Subcutaneous abdominal adipose tissue (tissue), 5 donors: ENCODE results near the gene GINS2.

ENCODE experiments used
- H3K27ac ChIP-seq: one replicate; pipeline ENCODE4 v1.7.0; 2013; ENCODE audit warnings: low read depth, mild to moderate bottlenecking, inconsistent platforms, low read length, moderate library complexity
- H3K27me3 ChIP-seq, 5 donors: one replicate each; pipeline ENCODE4 v1.7.0; 2013; ENCODE audit warnings: low read length in 5 of 5, inconsistent platforms in 1 of 5; ENCODE audit not compliant: control insufficient read depth in 5 of 5, insufficient read depth in 4 of 5
- H3K36me3 ChIP-seq, 5 donors: one replicate each; pipeline ENCODE4 v1.7.0; 2013; ENCODE audit warnings: low read length in 5 of 5; ENCODE audit not compliant: control insufficient read depth in 5 of 5, insufficient read depth in 5 of 5
- H3K4me1 ChIP-seq, 5 donors: one replicate each; pipeline ENCODE4 v1.7.0; 2013; ENCODE audit warnings: low read length in 5 of 5, mild to moderate bottlenecking in 3 of 5, moderate library complexity in 1 of 5; ENCODE audit not compliant: control insufficient read depth in 5 of 5, insufficient read depth in 5 of 5
- H3K4me3 ChIP-seq, 5 donors: one replicate each; pipeline ENCODE4 v1.7.0; 2013; ENCODE audit warnings: low read length in 5 of 5, low read depth in 1 of 5
- H3K9ac ChIP-seq, 5 donors: one replicate each; pipeline ENCODE4 v1.7.0; 2013; ENCODE audit warnings: low read length in 5 of 5, mild to moderate bottlenecking in 4 of 5, moderate library complexity in 3 of 5
- H3K9me3 ChIP-seq, 5 donors: one replicate each; pipeline ENCODE4 v1.7.0; 2013; ENCODE audit warnings: low read length in 5 of 5; ENCODE audit not compliant: control insufficient read depth in 5 of 5
- donor health status: healthy.
- donor health status: healthy.
- donor health status: healthy.
- donor health status: healthy.
- donor health status: healthy.

GINS2 gene

DNA sequence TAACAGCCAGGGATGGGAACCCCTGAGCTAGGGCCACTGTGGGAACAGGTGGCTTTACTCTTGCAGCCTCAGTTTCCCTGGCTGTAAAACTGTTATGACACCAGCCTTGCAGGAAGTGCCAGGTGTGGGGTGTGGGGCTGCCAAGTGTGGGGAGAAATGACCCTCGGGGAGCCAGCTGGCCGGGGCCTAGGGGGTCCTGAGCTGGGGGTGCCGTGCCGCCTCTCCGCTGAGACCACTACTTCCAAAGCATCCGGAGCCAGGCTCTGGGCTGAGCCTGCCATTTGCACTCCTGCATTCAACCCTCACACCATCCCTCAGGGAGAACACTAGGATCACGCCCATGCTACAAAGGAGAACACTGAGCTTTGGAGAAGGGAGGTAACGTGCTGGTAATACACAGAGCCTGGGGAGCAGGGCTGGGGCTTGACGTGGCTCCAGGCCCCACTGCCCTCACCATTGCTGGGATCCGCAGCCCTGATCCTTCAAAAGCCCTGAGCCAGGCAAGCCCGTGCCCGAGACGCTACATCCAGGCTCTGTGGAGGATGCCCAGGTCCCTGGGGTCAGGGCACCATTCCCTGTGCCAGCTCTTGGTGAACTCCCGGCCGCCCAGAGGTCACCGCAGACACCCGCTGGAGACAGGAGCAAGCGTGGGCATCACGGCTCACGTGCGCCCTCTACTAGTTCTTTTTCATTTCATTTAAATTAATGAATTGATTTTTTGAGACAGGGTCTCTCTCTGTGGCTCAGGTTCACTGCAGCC lies 28.8 kb upstream of the GINS2 start:
- Histone ChIP-seq H3K9ac (no peak overlapping the region), H3K4me3 (no peak overlapping the region), H3K36me3 (no peaks in the 10 kb centered on the region), H3K27ac (no peak overlapping the region), H3K27me3 (peaks cover 0 to 10% (median 3%) of the 10 kb centered on the region in 5 donors), H3K4me1 (peaks cover 0 to 29% (median 23%) of the 10 kb centered on the region in 5 donors), H3K9me3 (peaks cover 0 to 3% (median under 1%) of the 10 kb centered on the region in 5 donors)

DNA sequence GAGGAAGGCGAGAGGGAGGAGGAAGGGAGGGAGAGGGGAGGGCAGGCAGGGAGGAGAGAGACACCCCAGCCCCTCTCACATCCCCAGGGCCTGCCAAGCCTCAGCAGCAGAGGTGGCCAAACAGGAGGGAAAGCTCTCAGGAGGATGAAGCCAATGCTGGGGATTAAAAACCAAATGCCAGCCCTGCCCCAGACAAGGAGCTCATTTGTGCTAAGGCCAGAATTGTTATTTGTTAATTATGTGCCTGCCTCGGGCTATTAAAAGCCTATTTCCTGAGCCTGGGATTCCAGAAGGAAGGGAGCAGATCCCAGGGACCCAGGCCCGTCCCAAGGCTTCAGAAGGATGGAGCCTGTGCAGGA lies 27.9 kb upstream of the GINS2 start:
- no peak overlapping the region for H3K4me3 ChIP-seq
- H3K27me3 ChIP-seq, result peaks cover 0 to 10% (median 3%) of the 10 kb centered on the region in 5 donors
- peaks cover 0 to 3% (median 0%) of the 10 kb centered on the region in 5 donors for H3K36me3 ChIP-seq
- peaks cover 2 to 12% (median 9%) of the 10 kb centered on the region in 5 donors for H3K9me3 ChIP-seq
- H3K4me1 ChIP-seq, result peaks cover 0 to 29% (median 23%) of the 10 kb centered on the region in 5 donors
- H3K9ac ChIP-seq, result no peak overlapping the region
- no peak overlapping the region for H3K27ac ChIP-seq

GRCh38 chr16:85716022-85716679 lies 27.4 kb upstream of the GINS2 start:
- Histone ChIP-seq H3K9me3 (peaks cover 2 to 12% (median 10%) of the 10 kb centered on the region in 5 donors), H3K4me3 (no peak overlapping the region), H3K27me3 (peaks cover 0 to 10% (median 3%) of the 10 kb centered on the region in 5 donors), H3K4me1 (peaks cover 0 to 29% (median 23%) of the 10 kb centered on the region in 5 donors), H3K9ac (peak overlapping the region in 2 of 5 donors; percentile 19 to 30), H3K36me3 (peaks cover 0 to 4% (median 0%) of the 10 kb centered on the region in 5 donors), H3K27ac (no peak overlapping the region)

DNA sequence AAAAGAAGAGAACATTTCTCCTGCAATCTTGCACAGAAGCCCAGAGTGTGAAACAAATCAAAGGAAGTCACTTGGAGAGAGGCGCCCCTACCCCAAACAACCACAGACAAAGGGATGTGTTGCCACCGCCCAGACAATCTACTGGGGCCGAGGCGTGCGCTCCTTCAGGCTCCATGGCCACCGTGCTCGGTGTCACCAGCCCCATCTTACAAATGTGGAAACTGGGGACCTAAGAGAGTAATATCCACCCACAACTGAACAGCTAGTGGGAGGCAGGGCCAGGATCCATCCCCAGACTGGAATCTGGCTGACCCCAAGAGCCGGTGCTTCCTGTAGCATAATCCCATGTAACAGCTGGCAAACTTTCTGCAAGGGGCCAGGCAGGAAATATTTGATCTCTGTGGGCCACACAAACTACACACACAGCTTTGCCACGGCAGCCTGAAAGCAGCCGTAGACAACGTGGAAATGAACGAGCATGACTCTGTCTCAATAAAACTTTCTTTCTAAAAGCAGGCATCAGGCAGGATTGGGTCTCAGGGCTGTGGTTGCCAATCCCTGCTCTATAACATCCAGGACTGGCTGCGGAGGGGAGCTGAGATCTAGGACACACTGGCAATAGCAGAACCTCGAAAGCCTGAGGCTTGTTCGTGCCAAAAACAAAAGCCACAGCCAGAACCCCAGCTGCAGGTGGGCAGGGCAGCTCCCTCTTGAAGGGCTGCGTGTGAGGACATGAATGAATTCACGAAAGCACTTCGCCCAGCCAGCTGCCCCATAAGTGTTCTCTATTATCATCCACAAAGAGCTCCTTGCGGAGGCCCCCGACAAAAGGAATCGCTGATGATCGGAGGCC lies 26.6 kb upstream of the GINS2 start:
- H3K9ac ChIP-seq, result peak overlapping the region in 1 of 5 donors; percentile 30
- no peak overlapping the region for H3K4me3 ChIP-seq
- peaks cover 2 to 12% (median 10%) of the 10 kb centered on the region in 5 donors for H3K9me3 ChIP-seq
- H3K36me3 ChIP-seq, result peaks cover 0 to 4% (median 0%) of the 10 kb centered on the region in 5 donors
- peaks cover 0 to 29% (median 23%) of the 10 kb centered on the region in 5 donors for H3K4me1 ChIP-seq
- H3K27ac ChIP-seq, result no peak overlapping the region
- peaks cover 0 to 10% (median 3%) of the 10 kb centered on the region in 5 donors for H3K27me3 ChIP-seq

DNA sequence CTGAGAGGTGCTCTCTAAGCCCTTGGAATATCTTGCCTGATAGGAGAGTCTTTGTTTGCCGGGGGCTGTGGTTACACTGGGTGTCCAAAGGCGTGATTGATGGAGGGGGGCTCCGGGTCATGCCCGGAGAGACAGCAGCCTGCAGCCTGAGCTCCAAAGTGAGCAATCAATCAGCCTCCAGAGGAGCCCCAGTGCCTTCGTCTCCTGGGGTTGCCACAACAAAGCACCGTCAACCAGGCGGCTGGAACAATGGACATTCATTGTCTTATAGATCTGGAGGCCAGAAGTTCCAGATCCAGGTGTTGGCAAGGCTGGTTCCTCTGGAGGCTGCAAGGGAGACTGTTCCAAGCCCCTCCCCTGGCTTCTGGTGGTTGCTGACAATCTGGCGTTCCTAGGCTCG lies 24.0 kb upstream of the GINS2 start:
- Histone ChIP-seq H3K27me3 (peaks cover 0 to 10% (median 3%) of the 10 kb centered on the region in 5 donors), H3K9me3 (peaks cover 2 to 12% (median 10%) of the 10 kb centered on the region in 5 donors), H3K36me3 (peaks cover 0 to 4% (median 0%) of the 10 kb centered on the region in 5 donors), H3K9ac (no peak overlapping the region), H3K4me1 (peaks cover 0 to 28% (median 20%) of the 10 kb centered on the region in 5 donors), H3K27ac (no peak overlapping the region), H3K4me3 (no peak overlapping the region)

- Histone ChIP-seq H3K4me3 (no peak overlapping the region), H3K27me3 (peaks cover 0 to 8% (median 3%) of the 10 kb centered on the region in 5 donors), H3K27ac (no peak overlapping the region), H3K9ac (no peak overlapping the region), H3K9me3 (peaks cover 2 to 12% (median 10%) of the 10 kb centered on the region in 5 donors), H3K36me3 (peaks cover 0 to 4% (median 0%) of the 10 kb centered on the region in 5 donors), H3K4me1 (peaks cover 0 to 21% (median 17%) of the 10 kb centered on the region in 5 donors)
Observed at GRCh38 chr16:85711982-85712587, 23.3 kb upstream of the GINS2 start.

GRCh38 chr16:85710732-85711131 lies 22.0 kb upstream of the GINS2 start:
- Histone ChIP-seq H3K9me3 (peaks cover 2 to 12% (median 10%) of the 10 kb centered on the region in 5 donors), H3K4me1 (peaks cover 0 to 8% (median 7%) of the 10 kb centered on the region in 5 donors), H3K36me3 (peaks cover 0 to 4% (median 0%) of the 10 kb centered on the region in 5 donors), H3K9ac (no peak overlapping the region), H3K4me3 (no peak overlapping the region), H3K27me3 (no peaks in the 10 kb centered on the region), H3K27ac (no peak overlapping the region)

DNA sequence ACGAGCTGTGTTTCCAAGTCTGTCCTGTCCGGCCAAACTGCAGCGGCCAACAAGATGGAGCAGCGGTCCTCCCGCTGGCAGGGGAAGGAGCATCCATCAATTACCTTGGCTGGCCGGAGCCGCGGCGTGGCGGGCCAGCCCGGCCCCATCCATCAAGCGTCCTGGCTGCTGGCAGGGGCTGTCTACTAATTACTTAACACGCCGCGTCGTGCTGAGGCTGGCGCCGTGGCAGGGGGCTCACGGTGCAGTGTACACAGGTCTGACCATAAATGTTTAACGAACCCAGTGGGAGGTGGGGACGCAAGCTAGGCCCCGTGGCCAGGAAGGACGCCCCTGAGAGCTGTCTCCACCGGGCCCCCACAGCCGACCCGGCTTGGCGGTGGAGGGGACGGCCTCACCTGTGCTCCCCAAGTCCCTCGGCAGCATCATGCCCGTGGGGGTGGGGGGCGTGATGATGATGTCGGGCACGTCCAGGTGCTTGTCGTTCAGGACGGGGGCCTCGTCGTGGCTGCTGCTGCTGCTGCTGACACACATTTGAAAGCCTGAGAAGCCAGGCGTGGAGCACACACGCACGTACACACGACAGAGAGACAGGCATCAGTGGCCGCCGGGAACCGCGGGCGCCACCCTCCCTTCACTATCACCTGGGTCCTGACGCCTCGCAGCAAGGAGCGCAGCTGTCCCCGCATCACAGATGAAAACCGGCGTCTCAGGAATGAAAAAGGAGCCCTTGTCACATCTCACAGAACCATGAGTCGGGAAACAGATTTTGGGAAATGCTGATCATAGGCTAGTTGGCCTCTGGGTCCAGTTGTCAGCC lies 21.2 kb upstream of the GINS2 start:
- Histone ChIP-seq H3K9me3 (peaks cover 2 to 12% (median 10%) of the 10 kb centered on the region in 5 donors), H3K9ac (no peak overlapping the region), H3K27ac (no peak overlapping the region), H3K4me1 (peaks cover 0 to under 1% (median 0%) of the 10 kb centered on the region in 5 donors), H3K4me3 (no peak overlapping the region), H3K27me3 (no peaks in the 10 kb centered on the region), H3K36me3 (peaks cover 0 to 4% (median 0%) of the 10 kb centered on the region in 5 donors)

- Histone ChIP-seq H3K27me3 (no peaks in the 10 kb centered on the region), H3K4me1 (no peaks in the 10 kb centered on the region), H3K4me3 (no peak overlapping the region), H3K27ac (no peak overlapping the region), H3K9ac (no peak overlapping the region), H3K9me3 (peaks cover 2 to 12% (median 10%) of the 10 kb centered on the region in 5 donors), H3K36me3 (peaks cover 0 to 4% (median 0%) of the 10 kb centered on the region in 5 donors)
Observed at GRCh38 chr16:85708338-85708737, 19.6 kb upstream of the GINS2 start.
